Esophagus muscularis mucosa (tissue), 4 donors: Measurements from ENCODE around the gene YOD1.

Source experiments
- CTCF ChIP-seq, 3 experiments: fragments of 200-600 bp in 2 of 3; fragments of 450-650 bp in 1 of 3; sonication (generic) in 2 of 3; IDR thresholded peaks; one replicate each; pipeline ENCODE4 v1.5.1; 2017 to 2019; ENCODE audit warnings: antibody characterized with exemption in 3 of 3, mild to moderate bottlenecking in 2 of 3, moderate library complexity in 1 of 3
- EP300 ChIP-seq: sonication (generic); formaldehyde crosslinking; IDR thresholded peaks from one replicate; pipeline ENCODE4 v1.6.1; 2017; ENCODE audit warnings: antibody characterized with exemption
- POLR2A ChIP-seq: fragments of 450-650 bp; IDR thresholded peaks from one replicate; pipeline ENCODE4 v1.6.1; 2017; ENCODE audit warnings: antibody characterized with exemption, moderate library complexity, mild to moderate bottlenecking, low read depth
- POLR2AphosphoS5 ChIP-seq, 2 donors: sonication (generic); formaldehyde crosslinking; IDR thresholded peaks; one replicate each; pipeline ENCODE4 v1.6.1; 2017; ENCODE audit warnings: antibody characterized with exemption in 2 of 2

DNA sequence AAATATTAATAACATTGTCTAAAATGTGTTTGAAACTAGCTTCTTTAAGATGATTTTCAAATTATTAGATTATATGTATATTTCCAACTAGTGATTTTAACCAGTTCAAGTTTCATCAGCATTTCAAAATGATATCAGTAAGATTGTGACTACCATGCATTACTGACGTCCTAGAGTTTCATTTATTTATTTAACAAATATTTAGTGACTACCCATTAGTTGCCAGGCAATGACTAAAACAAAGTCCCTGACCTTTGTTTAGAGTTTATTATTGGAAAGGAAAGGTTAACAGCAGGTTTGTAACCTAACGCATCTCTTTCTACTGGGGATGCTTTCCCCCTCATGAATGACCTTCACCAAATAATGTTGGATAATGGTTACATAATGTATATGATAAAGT lies 30.1 kb upstream of the YOD1 start:
- TF ChIP-seq CTCF (IDR thresholded peaks at IDR 0.05) (no peak), POLR2A (no peak), POLR2AphosphoS5 (IDR thresholded peaks at IDR 0.05) (no peak), EP300 (no peak)
